Metanephros (tissue), 2 donors: ENCODE measurements around the gene IL3RA. TPM values are rescaled to one million over a fixed set of nuclear protein-coding genes. Genes with fewer than 3 reads are reported as not detected.

Source experiments
- small RNA-seq: library from RNA; depleted of rRNA; stranded (forward); fragments of <200 nt; gene quantifications from one replicate; pipeline ENCODE3, GENCODE V24; 2014; ENCODE audit warnings: low replicate concordance
- total RNA-seq: library from RNA; depleted of rRNA; stranded (reverse); fragments of >200 nt; gene quantifications from one replicate; pipeline ENCODE4 v1.2.3, GENCODE V29; 2014

IL3RA gene
- 6.2 TPM for total RNA-seq

GRCh38 chrX:1336331-1336943, at the start of gene IL3RA:
Gene IL3RA, plus strand, starts transcription at chrX:1336785. Its CDS starts 4,981 bp downstream, at chrX:1341766.

GRCh38 chrX:1391707-1392375, 55.3 kb downstream of the IL3RA start, which contains the start of gene SLC25A6:
Gene SLC25A6, minus strand, starts transcription at chrX:1392113. Its CDS starts 104 bp downstream, at chrX:1392009.

Small RNA genes lying within 50 kb of the gene (small RNA-seq; reads per million reads assigned to genes)
- gene MIR3690 (not detected), gene RNA5SP498 (not detected)

Other genes starting within 250 kb of the IL3RA start
- gene CRLF2, start 124.1 kb upstream of the IL3RA start, total RNA-seq: 0.35 TPM
- 6.1 TPM for gene CSF2RA, start 68.0 kb upstream of the IL3RA start, total RNA-seq
- 367 TPM for gene SLC25A6, start 55.3 kb downstream of the IL3RA start, total RNA-seq
- 27.3 TPM for gene ASMTL, start 116.1 kb downstream of the IL3RA start, total RNA-seq
- gene P2RY8, start 200.4 kb downstream of the IL3RA start, total RNA-seq: 2.9 TPM